Loucy (cell line): ENCODE results near the gene CCRL2.

Experiments used
- EZH2phosphoT487 ChIP-seq: fragments of 200-600 bp; IDR thresholded peaks from 2 replicates; pipeline ENCODE4 v1.6.1; 2018; ENCODE audit warnings: antibody characterized with exemption, mild to moderate bottlenecking, moderate library complexity, borderline replicate concordance
- TF ChIP-seq, protein P1 (sequence below): fragments of 200-600 bp; sonication (generic); conservative IDR thresholded peaks from 2 replicates; pipeline ENCODE4 v1.5.1; 2014; ENCODE audit warnings: mild to moderate bottlenecking, antibody characterized with exemption, low read length

- TF ChIP-seq, protein P1, sequence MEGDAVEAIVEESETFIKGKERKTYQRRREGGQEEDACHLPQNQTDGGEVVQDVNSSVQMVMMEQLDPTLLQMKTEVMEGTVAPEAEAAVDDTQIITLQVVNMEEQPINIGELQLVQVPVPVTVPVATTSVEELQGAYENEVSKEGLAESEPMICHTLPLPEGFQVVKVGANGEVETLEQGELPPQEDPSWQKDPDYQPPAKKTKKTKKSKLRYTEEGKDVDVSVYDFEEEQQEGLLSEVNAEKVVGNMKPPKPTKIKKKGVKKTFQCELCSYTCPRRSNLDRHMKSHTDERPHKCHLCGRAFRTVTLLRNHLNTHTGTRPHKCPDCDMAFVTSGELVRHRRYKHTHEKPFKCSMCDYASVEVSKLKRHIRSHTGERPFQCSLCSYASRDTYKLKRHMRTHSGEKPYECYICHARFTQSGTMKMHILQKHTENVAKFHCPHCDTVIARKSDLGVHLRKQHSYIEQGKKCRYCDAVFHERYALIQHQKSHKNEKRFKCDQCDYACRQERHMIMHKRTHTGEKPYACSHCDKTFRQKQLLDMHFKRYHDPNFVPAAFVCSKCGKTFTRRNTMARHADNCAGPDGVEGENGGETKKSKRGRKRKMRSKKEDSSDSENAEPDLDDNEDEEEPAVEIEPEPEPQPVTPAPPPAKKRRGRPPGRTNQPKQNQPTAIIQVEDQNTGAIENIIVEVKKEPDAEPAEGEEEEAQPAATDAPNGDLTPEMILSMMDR = no peak
- TF ChIP-seq EZH2phosphoT487 = no peak
Measured at GRCh38 chr3:46401579-46401978, 5.5 kb upstream of the CCRL2 start.
